Measurements from ENCODE around the gene GRAMD1B.

GRAMD1B gene

GRCh38 chr11:123543797-123544196, 113.7 kb downstream of the GRAMD1B start:
- Mint-ChIP-seq H3K4me1 (no peaks in the 10 kb centered on the region), H3K27ac (no peak overlapping the region), H3K36me3 (no peaks in the 10 kb centered on the region), H3K27me3 (no peaks in the 10 kb centered on the region), H3K4me3 (no peak overlapping the region), H3K9me3 (no peaks in the 10 kb centered on the region)
- no peak for DNase-seq
- CTCF ChIA-PET = interaction anchor here (3.1 kb wide), 1 partner anchor 11 kb away, joined by 12 read pairs; no protein-coding TSS in a partner anchor

- H3K4me1 Mint-ChIP-seq = no peaks in the 10 kb centered on the region
- no peaks in the 10 kb centered on the region for H3K9me3 Mint-ChIP-seq
- DNase-seq = no peak
- H3K36me3 Mint-ChIP-seq = no peaks in the 10 kb centered on the region
- H3K4me3 Mint-ChIP-seq = no peak overlapping the region
- no peaks in the 10 kb centered on the region for H3K27me3 Mint-ChIP-seq
- no peak overlapping the region for H3K27ac Mint-ChIP-seq
- CTCF ChIA-PET = no interaction called here
These were observed 114.7 kb downstream of the GRAMD1B start for GRCh38 chr11:123544631-123545375.

DNA sequence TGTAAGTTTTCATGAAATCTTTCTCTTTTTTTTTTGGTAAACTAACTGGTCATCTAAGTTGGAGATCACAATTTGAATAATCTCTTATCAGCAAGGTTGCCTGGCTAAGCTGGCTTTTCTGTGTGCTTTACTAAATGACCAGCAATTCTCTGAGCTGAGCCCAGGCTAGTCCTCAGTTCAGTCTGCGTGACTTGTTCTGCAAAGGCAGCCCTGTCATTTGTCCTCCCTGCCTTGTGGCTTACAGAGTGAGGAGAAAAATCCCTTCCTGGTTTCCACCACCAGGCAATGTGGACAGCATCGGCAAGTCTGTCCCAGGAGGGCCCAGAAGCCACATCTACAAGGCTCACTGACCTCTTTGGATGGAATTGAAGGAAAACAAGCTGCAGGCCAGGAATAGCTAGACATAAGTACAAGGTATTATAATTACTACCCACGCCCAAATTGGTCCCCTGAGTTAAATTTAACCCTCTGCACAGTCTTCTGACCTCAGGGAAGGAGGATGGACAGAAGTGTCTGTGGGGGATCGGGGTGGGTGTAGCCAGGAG, 115.7 kb downstream of the GRAMD1B start:
- Mint-ChIP-seq H3K9me3 (no peaks in the 10 kb centered on the region), H3K27me3 (no peaks in the 10 kb centered on the region), H3K27ac (no peak overlapping the region), H3K36me3 (no peaks in the 10 kb centered on the region), H3K4me1 (no peaks in the 10 kb centered on the region), H3K4me3 (no peak overlapping the region)
- CTCF ChIA-PET = interaction anchor here (1.1 kb wide), 1 partner anchor 9 kb away, joined by 12 read pairs; no protein-coding TSS in a partner anchor
- DNase-seq = no peak

- Mint-ChIP-seq H3K4me1 (no peaks in the 10 kb centered on the region), H3K4me3 (no peak overlapping the region), H3K9me3 (no peaks in the 10 kb centered on the region), H3K36me3 (no peaks in the 10 kb centered on the region), H3K27ac (no peak overlapping the region), H3K27me3 (no peaks in the 10 kb centered on the region)
- DNase-seq = no peak
- CTCF ChIA-PET = interaction anchor here (1.0 to 1.1 kb wide), 2 partner anchors 8 to 22 kb away, joined by 3 to 12 read pairs; no protein-coding TSS in a partner anchor
These were observed 116.4 kb downstream of the GRAMD1B start for GRCh38 chr11:123546515-123546914.

DNA sequence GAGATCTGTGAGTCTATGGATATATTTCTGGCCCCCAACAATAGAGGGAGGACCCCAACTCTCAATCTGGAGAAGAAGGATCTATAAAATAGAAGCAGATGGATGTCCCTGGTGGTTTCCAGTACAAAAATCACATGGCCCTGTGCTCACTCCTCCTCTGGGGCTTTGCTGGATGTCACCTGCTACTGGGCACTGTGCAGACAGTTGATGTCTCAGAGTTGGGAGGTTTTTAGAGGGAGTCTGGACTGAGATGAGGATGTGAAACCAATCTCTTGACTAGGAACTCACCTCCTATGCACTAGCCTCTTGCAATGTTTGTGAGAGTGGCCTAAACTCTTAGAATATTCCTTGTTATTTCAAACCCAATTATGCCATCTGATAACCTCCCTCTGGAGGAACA, 117.1 kb downstream of the GRAMD1B start:
- CTCF ChIA-PET = interaction anchor here (1.0 kb wide), 1 partner anchor 22 kb away, joined by 3 read pairs; no protein-coding TSS in a partner anchor
- no peaks in the 10 kb centered on the region for H3K27me3 Mint-ChIP-seq
- DNase-seq = no peak
- H3K4me1 Mint-ChIP-seq = no peaks in the 10 kb centered on the region
- no peaks in the 10 kb centered on the region for H3K36me3 Mint-ChIP-seq
- no peak overlapping the region for H3K4me3 Mint-ChIP-seq
- no peaks in the 10 kb centered on the region for H3K9me3 Mint-ChIP-seq
- H3K27ac Mint-ChIP-seq = no peak overlapping the region

- H3K27ac Mint-ChIP-seq = no peak overlapping the region
- no peaks in the 10 kb centered on the region for H3K9me3 Mint-ChIP-seq
- no peaks in the 10 kb centered on the region for H3K36me3 Mint-ChIP-seq
- no peaks in the 10 kb centered on the region for H3K27me3 Mint-ChIP-seq
- CTCF ChIA-PET = interaction anchor here (1.1 kb wide), 1 partner anchor 383 kb away, joined by 3 read pairs; no protein-coding TSS in a partner anchor
- no peak overlapping the region for H3K4me3 Mint-ChIP-seq
- no peaks in the 10 kb centered on the region for H3K4me1 Mint-ChIP-seq
- DNase-seq = no peak
These were observed 118.7 kb downstream of the GRAMD1B start for GRCh38 chr11:123548774-123549173.

GRCh38 chr11:123549926-123550917, 120.2 kb downstream of the GRAMD1B start:
- H3K4me1 Mint-ChIP-seq = no peaks in the 10 kb centered on the region
- no peak overlapping the region for H3K27ac Mint-ChIP-seq
- H3K9me3 Mint-ChIP-seq = no peaks in the 10 kb centered on the region
- CTCF ChIA-PET = interaction anchor here (0.5 kb wide), 1 partner anchor 38 kb away, joined by 3 read pairs; no protein-coding TSS in a partner anchor
- no peak for DNase-seq
- H3K27me3 Mint-ChIP-seq = no peaks in the 10 kb centered on the region
- no peak overlapping the region for H3K4me3 Mint-ChIP-seq
- no peaks in the 10 kb centered on the region for H3K36me3 Mint-ChIP-seq

- no peaks in the 10 kb centered on the region for H3K36me3 Mint-ChIP-seq
- no peak overlapping the region for H3K4me3 Mint-ChIP-seq
- CTCF ChIA-PET = no interaction called here
- DNase-seq = no peak
- no peaks in the 10 kb centered on the region for H3K4me1 Mint-ChIP-seq
- H3K9me3 Mint-ChIP-seq = no peaks in the 10 kb centered on the region
- no peak overlapping the region for H3K27ac Mint-ChIP-seq
- H3K27me3 Mint-ChIP-seq = no peaks in the 10 kb centered on the region
These were observed 121.0 kb downstream of the GRAMD1B start for GRCh38 chr11:123551079-123551478.

- Mint-ChIP-seq H3K4me3 (no peak overlapping the region), H3K36me3 (peaks cover 3% of the 10 kb centered on the region)
These were observed 126.6 kb downstream of the GRAMD1B start for GRCh38 chr11:123556633-123557032.

DNA sequence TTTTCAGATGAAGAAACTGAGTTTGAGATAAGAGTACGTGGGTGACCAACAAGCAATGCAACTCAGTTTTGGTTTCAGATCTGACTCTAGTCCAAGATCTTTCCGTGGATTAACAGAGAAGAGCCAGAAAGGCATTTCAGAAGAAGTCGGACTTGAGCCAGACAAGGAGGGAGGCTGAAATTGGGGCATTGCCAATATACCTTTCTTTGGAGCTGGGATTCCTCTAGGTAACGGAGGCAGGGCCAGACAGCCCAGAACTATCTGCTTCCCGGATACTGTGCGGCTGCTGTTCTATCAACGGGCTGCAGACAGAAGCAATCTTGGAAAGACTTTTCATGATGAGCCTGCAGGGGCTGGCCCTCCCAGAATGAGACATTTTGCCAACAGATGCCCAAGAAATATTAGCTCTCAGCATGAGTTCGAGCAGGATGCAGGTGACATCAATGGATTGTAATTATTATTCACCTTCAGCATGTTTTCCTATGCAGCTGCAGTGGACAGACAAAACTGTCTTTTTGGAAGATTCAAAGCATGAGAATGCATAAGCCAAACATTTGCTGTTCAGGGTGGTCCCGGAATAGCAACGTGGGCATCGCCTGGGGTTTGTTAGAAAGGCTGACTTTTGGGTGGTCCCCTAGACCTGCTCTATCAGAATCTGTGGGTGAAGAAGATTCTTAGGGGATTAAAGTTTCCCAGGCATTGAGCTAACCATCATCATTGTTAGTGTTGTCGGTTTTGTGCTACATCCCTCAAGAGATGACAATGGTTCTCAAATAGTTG, 128.7 kb downstream of the GRAMD1B start:
- CTCF ChIA-PET = interaction anchor here (0.7 to 2.0 kb wide), 5 partner anchors 10 to 151 kb away, joined by 3 to 5 read pairs (median 3); no protein-coding TSS in a partner anchor
- H3K4me3 Mint-ChIP-seq = no peak overlapping the region
- peaks cover 16% of the 10 kb centered on the region for H3K27me3 Mint-ChIP-seq
- H3K36me3 Mint-ChIP-seq = peaks cover 3% of the 10 kb centered on the region
- no peak for DNase-seq
- peaks cover 19% of the 10 kb centered on the region for H3K4me1 Mint-ChIP-seq
- no peaks in the 10 kb centered on the region for H3K9me3 Mint-ChIP-seq
- no peak overlapping the region for H3K27ac Mint-ChIP-seq

More at GRCh38 chr11:123556633-123557032, 126.6 kb downstream of the GRAMD1B start:
- Mint-ChIP-seq H3K4me1 (peaks cover 19% of the 10 kb centered on the region), H3K27me3 (peaks cover 16% of the 10 kb centered on the region), H3K27ac (no peak overlapping the region), H3K9me3 (no peaks in the 10 kb centered on the region)
- CTCF ChIA-PET = interaction anchor here (1.1 kb wide), 1 partner anchor 19 kb away, joined by 4 read pairs; no protein-coding TSS in a partner anchor
- no peak for DNase-seq

DNA sequence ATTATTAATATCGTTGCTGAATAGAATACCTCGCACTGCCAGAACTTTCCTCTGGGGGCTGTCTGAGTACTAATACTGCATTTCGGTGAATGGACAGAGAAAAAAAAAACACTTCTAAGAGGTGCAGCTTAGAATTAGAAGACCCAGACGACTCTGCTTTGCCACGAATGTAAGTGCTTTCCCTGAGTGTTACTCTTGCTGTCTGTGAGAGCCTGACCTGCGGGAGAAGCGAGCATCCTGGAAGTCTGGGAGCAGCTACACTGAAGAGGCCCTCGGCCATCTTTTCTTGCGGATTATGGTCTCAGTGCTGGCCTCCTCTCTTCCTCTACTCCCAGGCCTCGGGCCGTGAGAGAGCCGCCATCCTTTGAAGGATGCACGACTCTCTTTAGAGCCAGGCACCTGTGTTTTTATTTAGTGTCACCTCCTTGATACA, 129.5 kb downstream of the GRAMD1B start:
- no peak for DNase-seq

DNA sequence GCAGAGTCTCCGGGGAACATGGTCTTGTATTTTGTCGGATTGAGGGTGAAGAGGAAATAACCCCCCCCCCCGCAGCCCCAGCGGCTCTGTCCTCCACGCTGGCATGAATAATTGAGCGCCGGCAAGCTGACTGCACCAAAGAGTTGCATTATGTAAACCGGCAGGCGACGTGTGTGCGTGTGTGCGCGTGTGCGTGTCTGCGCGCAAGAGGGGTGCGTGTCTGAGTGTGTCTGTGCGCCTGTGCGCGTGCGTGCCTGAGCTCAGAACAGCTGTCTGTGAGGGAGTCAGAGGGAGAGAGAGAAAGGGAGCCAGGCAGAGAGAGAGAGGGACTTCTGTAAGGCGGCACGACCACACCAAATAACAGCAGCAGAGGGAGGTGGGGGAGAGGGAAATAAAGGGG, 129.9 kb downstream of the GRAMD1B start:
- Mint-ChIP-seq H3K36me3 (peaks cover 3% of the 10 kb centered on the region), H3K27me3 (peaks cover 16% of the 10 kb centered on the region), H3K4me1 (peaks cover 19% of the 10 kb centered on the region), H3K27ac (peak overlapping the region; percentile 42), H3K9me3 (no peaks in the 10 kb centered on the region), H3K4me3 (peak overlapping the region; percentile 45)
- peak; percentile 65 for DNase-seq
- CTCF ChIA-PET = interaction anchor here (1.1 to 4.4 kb wide), 4 partner anchors 17 to 299 kb away, joined by 3 to 15 read pairs (median 4); no protein-coding TSS in a partner anchor

More for the DNA sequence above, 129.5 kb downstream of the GRAMD1B start:
- Mint-ChIP-seq H3K36me3 (peaks cover 3% of the 10 kb centered on the region), H3K27me3 (peaks cover 16% of the 10 kb centered on the region), H3K9me3 (no peaks in the 10 kb centered on the region), H3K27ac (no peak overlapping the region), H3K4me1 (peaks cover 19% of the 10 kb centered on the region), H3K4me3 (peak overlapping the region; percentile 45)
- CTCF ChIA-PET = interaction anchor here (0.7 to 4.4 kb wide), 5 partner anchors 17 to 152 kb away, joined by 3 to 15 read pairs (median 4); no protein-coding TSS in a partner anchor

- CTCF ChIA-PET = interaction anchor here (1.0 to 4.4 kb wide), 4 partner anchors 15 to 300 kb away, joined by 3 to 15 read pairs (median 4); no protein-coding TSS in a partner anchor
- H3K4me3 Mint-ChIP-seq = no peak overlapping the region
- H3K27ac Mint-ChIP-seq = no peak overlapping the region
- DNase-seq = no peak
- peaks cover 19% of the 10 kb centered on the region for H3K4me1 Mint-ChIP-seq
- peaks cover 16% of the 10 kb centered on the region for H3K27me3 Mint-ChIP-seq
- H3K36me3 Mint-ChIP-seq = peaks cover 3% of the 10 kb centered on the region
- H3K9me3 Mint-ChIP-seq = no peaks in the 10 kb centered on the region
These were observed 131.3 kb downstream of the GRAMD1B start for GRCh38 chr11:123561431-123561800.

Measured in activated naive CD4-positive, alpha-beta T cell treated with anti-CD3 and anti-CD28 coated beads, Interleukin-2, amount 10 ng/mL, durations not matched to agents 7 days and 5 days (primary cell).